NT2/D1 (cell line): ENCODE data around the gene RNF126.

Experiments
- DNase-seq: peaks from one replicate; pipeline ENCODE4 v3.0.0-alpha.2; 2011; ENCODE audit warnings: low read depth, low spot score
- H3K27me3 ChIP-seq: 2 replicates; pipeline ENCODE4 v1.6.0; 2011; ENCODE audit warnings: mild to moderate bottlenecking; ENCODE audit not compliant: insufficient read length, insufficient read depth
- H3K36me3 ChIP-seq: 2 replicates; pipeline ENCODE4 v1.6.1; 2011; ENCODE audit warnings: mild to moderate bottlenecking, low read length, mixed read lengths; ENCODE audit not compliant: insufficient read depth, insufficient read length
- H3K4me1 ChIP-seq: 2 replicates; pipeline ENCODE4 v1.5.1; 2011; ENCODE audit not compliant: insufficient read depth, insufficient read length
- H3K4me3 ChIP-seq: 2 replicates; pipeline ENCODE4 v1.5.1; 2011; ENCODE audit warnings: low read depth; ENCODE audit not compliant: insufficient read length
- H3K9ac ChIP-seq: 2 replicates; pipeline ENCODE4 v1.6.0; 2011; ENCODE audit warnings: low read depth; ENCODE audit not compliant: insufficient read length
- H3K9me3 ChIP-seq: 2 replicates; pipeline ENCODE4 v1.5.1; 2011; ENCODE audit warnings: mild to moderate bottlenecking, low read length; ENCODE audit not compliant: insufficient read depth
- SUZ12 ChIP-seq: IDR thresholded peaks from 2 replicates; pipeline ENCODE4 v1.6.1; 2011; ENCODE audit not compliant: insufficient read length, insufficient read depth; ENCODE audit errors: extremely low read depth
- YY1 ChIP-seq: IDR thresholded peaks from 2 replicates; pipeline ENCODE4 v1.6.1; 2011; ENCODE audit not compliant: insufficient read length, insufficient read depth
- ZNF274 ChIP-seq: IDR thresholded peaks from 2 replicates; pipeline ENCODE4 v1.6.1; 2011; ENCODE audit warnings: mild to moderate bottlenecking, low read depth, low read length

The RNF126 gene

DNA sequence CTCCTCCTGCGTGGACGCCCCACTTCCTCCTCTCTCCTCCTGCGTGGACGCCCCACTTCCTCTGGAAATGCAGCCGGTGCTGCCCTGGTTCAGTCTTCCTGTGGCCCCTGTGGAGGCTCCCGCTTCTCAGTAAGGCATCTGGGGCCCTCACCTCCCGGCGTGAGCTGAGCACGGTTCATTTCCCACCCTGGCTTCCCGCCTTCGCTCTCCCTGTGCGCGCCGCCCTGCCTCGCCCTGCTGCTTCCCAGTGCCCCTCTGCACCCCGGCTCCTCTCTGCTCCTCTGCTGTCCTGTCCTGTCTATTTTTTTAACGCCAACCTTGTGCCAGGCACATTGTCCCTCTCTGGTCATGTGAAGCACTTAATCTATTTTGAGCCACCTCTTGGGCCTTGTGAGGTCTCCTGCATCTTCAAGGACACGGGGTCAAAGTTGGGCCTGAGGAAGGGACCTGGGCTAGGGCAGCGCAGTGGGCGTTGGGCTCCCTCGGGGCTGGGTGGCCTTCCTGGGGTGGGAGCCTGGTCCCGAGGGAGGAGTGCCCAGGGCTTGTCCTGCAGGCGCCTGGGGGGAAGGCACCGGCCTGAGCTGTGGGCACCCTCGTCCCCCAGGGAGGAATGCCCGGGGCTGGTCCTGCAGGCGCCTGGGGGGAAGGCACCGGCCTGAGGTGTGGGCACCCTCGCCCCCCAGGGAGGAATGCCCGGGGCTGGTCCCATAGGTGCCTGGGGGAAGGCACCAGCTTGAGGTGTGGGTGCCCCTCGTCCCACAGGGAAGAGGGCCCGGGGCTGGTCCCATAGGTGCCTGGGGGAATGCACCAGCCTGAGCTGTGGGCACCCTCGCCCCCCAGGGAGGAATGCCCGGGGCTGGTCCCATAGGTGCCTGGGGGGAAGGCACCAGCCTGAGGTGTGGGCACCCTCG, 60.4 kb downstream of the RNF126 start:
- Histone ChIP-seq H3K4me3 (no peak overlapping the region), H3K4me1 (no peaks in the 10 kb centered on the region), H3K27me3 (no peaks in the 10 kb centered on the region), H3K9me3 (peaks cover 38% of the 10 kb centered on the region), H3K9ac (no peak overlapping the region), H3K36me3 (no peaks in the 10 kb centered on the region)
- TF ChIP-seq ZNF274 (no peak), SUZ12 (no peak), YY1 (no peak)
- no peak for DNase-seq

DNA sequence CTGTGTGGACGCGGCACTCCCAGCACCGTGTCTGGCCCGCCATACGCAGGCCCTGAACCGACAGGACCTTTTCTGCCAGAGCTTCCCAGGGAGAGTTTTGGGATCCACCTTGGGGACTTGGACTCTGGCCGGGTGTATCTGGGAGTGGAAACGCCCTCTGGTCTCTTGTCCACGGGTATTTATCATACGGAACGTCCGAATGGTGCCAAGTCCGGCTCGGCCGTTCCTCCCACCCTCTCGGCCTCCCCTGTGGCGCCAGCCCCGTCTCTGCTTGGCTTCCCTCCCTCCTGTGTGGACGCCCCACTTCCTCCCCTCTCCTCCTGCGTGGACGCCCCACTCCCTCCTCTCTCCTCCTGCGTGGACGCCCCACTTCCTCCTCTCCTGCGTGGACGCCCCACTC, 61.2 kb downstream of the RNF126 start:
- Histone ChIP-seq H3K9me3 (peaks cover 40% of the 10 kb centered on the region), H3K4me1 (no peaks in the 10 kb centered on the region), H3K4me3 (no peak overlapping the region), H3K36me3 (no peaks in the 10 kb centered on the region), H3K9ac (no peak overlapping the region), H3K27me3 (peaks cover 5% of the 10 kb centered on the region)
- TF ChIP-seq SUZ12 (no peak), YY1 (no peak), ZNF274 (no peak)
- no peak for DNase-seq

DNA sequence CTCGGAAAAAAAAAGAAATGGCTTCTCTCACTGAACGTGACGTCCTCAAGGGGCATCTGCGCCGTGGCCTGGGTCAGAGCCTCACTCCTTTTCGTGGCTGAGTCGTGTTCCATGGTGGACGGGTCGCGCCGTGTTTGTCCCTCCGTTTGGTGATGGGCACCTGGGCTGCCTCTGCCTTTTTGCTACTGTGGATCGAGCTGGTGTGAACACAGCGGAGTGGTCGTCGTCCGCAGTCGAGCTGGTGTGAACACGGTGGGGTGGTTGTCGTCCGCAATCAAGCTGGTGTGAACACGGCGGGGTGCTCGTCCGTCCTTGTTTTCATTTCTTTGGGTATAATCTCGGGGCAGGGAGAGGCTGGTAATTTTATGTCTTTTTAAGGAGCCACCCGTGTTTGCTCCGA, 61.7 kb downstream of the RNF126 start:
- H3K4me3 ChIP-seq: no peak overlapping the region
- no peaks in the 10 kb centered on the region for H3K36me3 ChIP-seq
- TF ChIP-seq ZNF274: no peak
- no peak for TF ChIP-seq YY1
- TF ChIP-seq SUZ12: no peak
- no peaks in the 10 kb centered on the region for H3K4me1 ChIP-seq
- H3K27me3 ChIP-seq: peaks cover 6% of the 10 kb centered on the region
- no peak for DNase-seq
- peaks cover 40% of the 10 kb centered on the region for H3K9me3 ChIP-seq
- no peak overlapping the region for H3K9ac ChIP-seq
